DMS 273 (cell line): ENCODE data around the gene GALNT1.

ENCODE experiments used
- DNase-seq: peaks from one replicate; lab custom pipeline; 2025; ENCODE audit not compliant: unreplicated experiment; lab: John Stamatoyannopoulos, UW

GALNT1 gene

DNA sequence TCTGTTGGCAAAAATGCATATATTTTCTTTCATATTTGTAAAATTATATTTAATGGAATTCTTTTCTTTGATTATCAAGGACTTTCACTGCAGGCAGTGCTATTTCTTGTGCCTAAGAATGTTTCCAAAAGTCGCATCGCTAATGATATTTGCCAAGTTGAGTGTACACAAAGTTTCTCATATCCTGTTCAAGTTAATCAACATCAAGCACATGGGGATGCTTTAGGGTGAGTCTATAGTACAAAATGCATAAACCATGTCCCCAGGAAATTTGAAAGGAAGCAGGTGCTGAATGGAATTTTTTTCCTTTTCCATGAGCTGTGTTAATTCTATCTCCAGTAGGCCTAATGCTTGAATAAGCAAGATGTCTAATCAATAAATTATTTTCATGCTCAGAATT, 129.7 kb downstream of the GALNT1 start:
- no peak for DNase-seq

DNA sequence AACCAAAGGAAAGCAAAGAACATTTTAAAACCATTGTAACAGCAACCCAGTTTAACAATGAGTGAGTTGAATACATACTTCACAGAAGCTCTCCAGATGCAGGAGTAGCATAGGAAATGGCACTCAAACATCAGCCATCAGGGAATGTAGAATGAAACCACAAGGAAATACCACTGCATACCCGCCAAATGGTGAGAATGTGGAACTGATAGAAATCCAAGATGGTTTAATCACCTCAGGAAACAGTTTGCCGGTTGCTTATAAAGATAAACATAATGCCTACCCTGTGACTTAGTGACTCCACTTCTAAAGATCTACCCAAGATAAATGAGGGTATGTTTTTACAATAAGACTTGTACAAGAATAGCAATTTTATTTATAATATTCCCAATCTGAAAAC, 132.0 kb downstream of the GALNT1 start:
- DNase-seq: no peak

DNA sequence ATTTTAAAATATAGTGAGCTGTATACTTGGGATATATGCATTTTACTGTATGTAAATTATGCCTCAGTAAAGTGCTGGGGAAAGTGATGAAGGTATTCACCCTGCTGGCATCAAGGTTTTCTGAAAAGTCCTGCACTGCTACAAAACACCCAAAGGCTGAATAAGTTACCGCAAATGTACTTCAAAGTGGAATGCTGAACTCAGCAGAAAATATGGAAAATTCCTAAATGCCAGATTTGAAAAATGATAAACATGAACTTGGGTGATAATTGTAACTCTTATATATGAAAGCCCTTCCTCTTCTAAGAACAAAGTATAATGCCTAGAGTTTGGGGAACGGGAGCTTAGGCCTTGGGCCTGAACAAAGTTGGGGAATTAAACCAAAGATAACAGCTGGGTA, 133.0 kb downstream of the GALNT1 start:
- no peak for DNase-seq

DNA sequence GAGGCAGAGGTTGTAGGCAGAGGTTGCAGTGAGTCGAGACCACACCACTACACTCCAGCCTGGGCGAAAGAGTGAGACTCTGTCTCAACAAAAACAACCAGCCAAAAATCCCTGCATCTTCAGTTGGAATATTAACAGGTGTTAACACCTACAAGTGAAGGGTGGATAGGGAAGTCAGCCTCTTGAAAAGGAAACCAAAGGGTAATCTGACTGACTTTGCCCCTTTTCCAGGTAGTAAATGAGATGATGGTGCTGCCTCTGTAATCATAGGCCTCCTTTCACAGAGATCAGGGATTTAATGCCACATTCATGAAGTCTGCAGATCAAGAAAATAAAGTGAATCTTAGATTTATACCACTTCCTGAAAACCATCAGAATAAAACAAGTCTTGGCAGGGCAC, 133.6 kb downstream of the GALNT1 start:
- DNase-seq: no peak

DNA sequence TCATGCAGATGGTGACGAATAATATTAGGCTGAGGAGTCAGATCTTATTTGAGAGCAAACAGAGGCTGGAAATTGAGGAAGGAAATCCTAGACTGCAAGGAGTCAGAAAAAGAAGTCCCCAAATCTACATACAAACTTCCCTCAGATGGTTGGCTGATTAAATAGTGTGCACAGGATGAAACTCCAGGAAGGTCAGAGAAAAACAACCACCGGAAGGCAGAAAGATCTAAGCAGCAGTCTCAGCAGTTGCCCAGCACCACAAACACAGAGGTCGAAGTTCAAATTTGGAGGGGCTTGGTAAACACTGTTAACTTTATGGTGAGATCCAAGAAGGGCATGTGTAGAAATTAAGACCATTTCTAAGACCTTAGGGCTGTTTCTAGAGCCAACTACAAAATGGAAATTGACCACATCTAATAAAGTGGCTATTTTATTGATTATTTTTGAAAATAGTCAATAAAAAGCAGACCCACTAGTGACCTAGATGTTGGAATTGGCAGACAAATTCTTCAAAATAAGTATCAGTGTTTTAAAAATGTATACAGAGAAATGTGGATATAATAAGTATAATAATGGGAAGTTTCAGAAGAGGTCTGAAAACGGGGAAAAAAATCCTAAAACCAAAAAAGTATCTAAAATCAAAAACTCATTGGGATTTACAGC, 134.8 kb downstream of the GALNT1 start:
- DNase-seq: peak; percentile 19

DNA sequence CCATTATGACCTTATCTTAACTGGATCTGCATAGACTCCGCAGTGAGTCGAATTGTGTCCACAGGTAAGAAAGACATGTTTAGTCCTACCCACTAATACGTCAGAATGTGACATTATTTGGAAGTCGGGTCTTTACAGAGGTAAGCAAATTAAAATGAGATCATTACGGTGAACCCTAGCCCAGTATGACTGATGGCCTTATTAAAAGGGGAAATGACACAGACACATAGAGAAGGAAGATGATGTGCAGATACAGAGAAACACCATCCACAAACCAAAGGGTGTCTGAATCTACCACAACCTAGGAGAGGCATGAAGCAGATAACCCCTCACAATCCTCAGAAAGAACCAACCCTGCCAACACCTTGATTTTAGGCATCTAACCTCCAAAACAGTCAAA, 135.6 kb downstream of the GALNT1 start:
- no peak for DNase-seq

DNA sequence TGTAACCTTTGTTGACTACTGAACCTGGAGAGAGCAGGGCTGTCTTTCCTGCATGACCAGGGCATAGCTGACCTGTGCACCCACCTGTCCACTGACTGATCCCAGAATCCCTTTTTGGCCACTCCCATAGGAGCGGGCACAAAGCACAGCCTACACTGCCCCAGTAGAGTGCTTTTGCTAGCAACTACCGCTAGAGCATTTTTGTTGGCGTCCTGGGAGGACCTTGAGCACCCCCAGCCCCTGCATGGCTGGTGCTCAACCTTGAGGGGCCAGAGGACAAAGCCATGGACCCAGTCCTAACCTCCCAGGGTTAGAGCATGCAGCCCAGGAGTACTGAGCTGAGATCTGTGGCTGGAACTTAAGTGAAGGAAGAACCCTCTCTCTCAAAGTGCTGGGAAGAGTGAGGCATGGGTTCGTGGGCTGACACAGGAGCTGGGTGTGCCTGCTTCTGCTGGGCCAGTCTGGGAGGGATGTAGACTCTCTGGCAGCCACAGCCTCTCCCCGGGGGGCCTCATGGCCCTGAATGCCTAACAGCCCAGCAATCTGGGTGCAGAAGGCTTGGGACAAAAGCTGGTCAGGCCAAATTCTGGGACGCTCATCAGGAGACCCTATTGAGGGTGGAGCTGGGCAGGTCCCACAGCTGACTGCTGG, 140.0 kb downstream of the GALNT1 start:
- DNase-seq: no peak

DNA sequence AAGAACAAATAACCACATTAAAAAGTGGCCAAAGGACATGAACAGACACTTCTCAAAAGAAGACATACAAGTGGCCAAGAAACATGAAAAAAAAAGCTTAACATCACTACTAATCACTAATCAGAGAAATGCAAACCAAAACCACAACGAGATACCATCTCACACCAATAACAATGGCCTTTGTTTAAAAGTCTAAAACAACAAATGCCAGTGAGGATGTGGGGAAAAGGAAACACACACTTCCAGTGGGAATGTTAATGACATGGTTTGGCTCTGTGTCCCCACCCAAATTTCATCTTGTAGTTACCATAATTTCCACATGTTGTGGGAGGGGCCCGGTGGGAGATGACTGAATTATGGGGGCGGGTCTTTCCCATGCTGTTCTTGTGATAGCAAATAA, 147.1 kb downstream of the GALNT1 start:
- DNase-seq: no peak

DNA sequence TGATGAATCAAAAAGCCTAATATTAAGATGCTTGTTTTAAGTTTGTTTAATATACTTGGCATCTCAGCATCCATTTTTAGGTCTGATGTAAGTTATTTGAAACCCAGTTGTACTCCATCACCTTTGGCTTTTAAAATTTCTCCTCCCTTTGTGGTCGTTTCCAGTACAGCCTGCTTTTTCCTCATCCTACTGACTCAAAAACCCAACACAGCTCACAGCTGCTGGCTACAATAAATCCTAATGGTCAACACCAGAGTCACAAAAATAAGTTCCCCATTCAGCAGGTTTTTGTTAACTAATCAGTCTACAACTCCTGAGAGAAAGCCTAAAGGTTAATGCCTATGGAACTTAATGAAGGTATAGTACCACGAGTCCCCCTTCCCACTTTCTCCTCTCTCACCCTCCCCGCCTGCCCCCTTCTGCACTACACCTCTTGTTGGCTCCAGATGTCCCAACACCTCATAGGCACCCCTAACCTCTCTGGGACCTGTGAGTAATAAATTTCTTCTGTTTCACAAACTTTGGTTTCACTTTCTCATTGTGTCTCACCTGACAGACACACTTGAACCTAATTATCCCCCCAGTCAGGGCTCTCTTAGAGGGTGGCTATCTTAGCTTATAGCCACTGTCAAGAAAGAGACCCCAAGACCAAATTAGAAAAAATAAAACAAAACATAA, 148.6 kb downstream of the GALNT1 start:
- DNase-seq: no peak

DNA sequence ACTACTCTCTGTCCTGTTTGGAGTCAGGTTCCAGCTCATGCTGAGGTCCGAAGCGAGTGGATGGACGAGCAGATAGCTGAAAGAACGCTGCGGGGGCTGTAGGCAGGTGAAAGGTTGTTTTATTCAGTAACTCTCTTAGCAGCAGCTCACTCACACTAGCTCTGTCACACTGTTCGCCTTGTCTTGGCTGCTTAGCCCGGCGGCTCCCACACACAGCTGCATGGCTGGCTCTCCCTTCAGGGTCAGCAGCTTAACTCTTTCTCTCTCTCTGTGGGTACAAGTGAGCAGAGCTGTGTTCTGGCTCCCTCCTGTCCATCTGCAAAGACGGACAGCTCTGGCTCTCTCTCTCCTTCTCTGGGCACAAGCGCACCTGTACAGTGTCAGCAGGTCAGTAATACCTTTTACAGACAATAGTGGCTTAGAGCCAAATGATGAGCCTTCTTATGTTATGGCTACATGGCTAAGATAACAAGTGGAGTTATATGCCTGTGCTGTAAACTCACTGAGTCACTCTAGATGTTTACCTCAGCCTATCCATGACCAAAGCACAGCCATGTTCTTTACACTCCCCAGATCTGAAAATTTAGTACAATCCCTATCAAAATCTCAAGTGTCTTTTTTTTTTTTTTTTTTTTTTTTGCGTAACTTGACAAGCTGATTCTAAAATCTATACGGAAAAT, 149.3 kb downstream of the GALNT1 start:
- DNase-seq: no peak

DNA sequence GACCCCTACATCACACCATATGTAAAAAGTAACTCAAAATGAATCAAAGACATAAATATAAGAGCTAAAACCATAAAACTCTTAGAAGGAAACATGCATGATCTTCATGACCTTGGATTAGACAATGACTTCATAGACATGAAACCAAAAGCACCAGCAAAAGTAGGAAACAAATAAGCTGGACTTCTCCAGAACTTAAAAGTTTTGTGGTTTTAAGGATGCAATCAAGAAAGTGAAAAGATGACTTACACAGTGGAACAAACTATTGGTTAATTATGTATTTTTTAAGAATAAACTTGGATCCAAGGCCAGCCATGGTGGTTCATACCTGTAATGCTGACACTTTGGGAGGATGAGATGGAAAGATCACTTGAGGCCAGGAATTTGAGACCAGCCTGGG, 150.2 kb downstream of the GALNT1 start:
- no peak for DNase-seq

DNA sequence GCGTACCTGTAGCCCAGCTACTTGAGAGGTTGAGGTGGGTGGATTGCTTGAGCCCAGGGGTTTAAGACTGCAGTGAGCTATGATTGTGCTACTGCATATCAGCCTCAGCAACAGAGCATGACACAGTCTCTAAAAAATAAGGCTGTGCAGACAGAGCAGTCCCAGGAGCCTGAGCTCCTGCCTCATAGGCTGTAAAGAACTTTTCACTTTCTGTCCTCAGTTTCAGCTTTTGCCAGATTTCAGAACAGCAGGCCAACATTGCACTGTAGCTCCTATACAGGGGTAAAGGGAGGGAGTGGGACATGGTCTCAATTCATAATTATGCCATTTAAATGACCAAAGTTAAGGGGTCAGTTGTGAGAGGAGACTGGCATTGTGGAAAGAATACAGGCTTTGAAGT, 150.6 kb downstream of the GALNT1 start:
- no peak for DNase-seq

DNA sequence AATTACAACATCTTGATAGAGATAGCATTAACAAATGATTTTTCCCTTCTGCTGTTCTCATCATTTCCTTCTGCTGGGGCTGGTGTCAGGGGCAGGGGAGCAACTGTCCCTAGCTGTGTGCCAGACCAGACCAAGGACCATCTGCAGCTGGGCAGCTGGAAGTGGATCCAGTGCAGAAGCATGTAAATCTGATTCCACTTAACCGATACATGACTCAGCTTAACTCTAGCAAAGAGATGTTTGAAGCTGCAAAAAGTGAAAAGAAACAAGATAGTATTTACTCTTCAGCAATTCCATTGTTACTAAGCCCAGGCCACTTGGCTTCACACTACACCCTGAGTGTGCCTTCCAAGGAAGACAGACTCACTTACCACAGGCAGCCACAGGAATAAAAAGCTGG, 151.1 kb downstream of the GALNT1 start:
- DNase-seq: peak; percentile 27

DNA sequence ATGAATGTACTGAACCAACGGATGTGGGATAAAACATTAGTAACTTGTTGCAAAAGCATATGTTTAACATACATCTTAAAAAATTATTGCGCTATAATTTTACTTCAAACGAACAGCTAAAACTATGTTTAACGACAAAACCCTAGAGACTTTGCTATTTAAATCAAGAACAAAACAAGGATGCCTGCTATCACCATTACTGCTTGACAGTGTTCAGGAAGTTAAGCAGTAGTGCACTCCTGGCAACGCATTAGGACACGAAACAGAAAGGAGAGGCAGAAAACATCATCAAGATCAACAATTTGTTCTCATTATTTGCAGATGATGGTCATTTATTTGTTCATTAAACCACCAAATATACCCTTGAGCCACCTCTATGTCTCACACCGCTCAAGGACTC, 151.9 kb downstream of the GALNT1 start:
- DNase-seq: no peak

DNA sequence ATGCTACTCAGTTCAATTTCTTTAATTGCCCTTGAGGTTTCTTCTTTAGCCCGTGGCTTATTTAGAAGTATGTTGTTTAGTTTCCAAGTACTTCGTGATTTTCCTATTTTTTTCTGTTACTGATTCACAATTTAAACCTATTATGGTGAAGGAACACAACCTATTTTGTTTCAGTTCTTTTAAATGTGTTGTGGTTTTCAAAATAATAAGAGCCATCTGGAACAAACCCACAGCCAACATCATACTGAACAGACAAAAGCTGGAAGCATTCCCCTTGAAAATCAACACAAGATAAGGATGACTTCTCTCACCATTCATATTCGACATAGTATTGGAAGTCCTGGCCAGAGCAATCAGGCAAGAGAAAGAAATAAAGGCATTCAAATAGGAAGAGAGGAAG, 155.2 kb downstream of the GALNT1 start:
- DNase-seq: no peak

DNA sequence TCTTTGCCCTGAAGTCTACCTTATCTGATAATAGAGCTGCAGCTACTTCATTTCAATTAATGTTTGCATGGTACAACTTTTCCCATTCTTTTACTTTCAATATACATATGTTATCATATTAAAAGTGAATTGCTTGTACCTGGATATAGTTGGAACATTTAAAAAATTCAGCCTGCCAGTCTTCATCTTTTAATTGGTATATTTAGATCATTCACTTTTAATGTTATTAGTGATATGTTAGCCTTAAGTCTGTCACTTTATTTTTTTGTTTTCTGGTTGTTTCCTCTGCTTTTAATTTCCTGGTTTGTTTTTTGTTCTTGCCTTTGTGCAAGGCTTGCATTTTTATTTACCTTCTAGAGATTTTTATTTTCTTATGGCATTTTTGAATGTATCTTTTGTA, 158.2 kb downstream of the GALNT1 start:
- DNase-seq: no peak

DNA sequence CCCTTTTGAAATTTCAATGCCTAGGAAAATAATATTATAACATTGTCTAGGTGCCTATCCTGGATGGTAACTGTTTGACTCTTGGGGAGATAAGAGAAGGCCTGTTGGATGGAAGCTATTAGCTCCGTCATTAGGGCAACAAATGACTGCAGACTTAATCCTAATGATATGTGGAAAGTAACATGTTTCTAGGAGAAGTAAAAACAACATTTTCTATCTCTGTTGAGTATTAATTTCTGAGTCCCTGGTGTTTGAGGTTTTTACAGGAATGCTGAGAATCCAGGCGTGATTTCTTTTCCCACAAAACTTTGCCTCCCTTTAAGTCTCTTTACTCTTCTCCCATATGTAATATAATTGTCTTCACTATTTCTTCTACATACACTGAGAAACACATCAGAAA, 159.1 kb downstream of the GALNT1 start:
- no peak for DNase-seq

DNA sequence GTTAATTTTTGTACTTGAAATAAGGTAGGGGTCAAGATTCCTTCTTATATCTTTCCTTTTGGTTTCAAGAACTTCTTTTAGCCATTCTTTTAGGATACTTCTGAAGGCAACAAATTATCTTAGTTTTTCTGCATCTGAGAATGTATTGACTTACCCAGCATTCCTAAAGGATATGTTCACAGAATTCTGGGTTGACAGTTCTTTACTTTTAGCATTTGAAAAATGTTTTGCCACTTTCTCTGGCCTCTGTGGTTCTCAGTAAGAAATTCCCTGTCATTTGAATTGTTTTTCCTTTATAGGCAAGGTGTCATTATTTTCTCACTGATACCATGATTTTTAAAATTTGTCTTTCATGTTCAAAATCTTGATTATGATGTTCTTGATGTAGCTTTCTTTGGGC, 162.4 kb downstream of the GALNT1 start:
- no peak for DNase-seq

DNA sequence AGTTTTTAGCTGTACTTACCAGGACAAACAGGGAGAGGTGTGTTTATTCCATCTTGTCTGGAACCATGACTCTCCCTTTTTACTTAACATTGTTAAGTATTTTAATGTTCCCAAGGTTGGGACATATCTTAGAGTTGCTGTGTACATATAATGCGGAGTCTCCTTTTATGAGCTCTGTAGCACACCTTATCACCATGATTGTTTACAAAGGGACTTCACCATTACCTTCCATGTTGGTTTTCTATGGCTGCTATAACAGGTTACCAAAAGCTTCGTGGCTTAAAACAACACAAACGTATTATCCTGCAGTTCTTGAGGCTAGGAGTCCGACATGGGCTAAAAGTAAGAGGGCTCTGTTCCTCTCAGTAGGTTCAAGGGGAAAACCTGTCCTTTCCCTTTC, 164.3 kb downstream of the GALNT1 start:
- no peak for DNase-seq

DNA sequence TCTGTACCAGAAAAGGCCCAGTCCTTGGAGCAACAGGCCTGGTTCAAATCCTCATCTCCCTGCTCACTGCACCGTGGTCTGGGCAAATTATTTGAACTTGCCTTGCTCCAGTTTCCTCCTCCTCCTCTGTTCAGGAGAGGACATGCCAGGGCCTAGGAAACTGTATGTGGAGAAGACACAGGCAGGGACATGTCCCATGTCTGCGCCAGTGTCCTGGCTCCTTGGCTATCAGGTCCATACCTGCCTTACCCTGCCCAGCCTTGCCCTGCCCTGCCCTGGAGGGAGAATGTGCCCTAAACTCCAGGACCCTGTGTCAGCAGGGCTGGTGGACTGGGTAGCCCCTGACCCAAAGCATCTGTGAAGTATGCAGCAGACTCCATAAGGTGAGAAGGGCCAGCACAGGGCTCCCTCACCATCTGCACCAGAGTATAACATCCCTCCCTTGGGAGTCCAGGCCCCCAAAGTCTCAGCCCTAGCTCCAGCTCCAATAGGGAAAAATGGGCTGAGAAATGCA, 165.3 kb downstream of the GALNT1 start:
- peak; percentile 10 for DNase-seq

DNA sequence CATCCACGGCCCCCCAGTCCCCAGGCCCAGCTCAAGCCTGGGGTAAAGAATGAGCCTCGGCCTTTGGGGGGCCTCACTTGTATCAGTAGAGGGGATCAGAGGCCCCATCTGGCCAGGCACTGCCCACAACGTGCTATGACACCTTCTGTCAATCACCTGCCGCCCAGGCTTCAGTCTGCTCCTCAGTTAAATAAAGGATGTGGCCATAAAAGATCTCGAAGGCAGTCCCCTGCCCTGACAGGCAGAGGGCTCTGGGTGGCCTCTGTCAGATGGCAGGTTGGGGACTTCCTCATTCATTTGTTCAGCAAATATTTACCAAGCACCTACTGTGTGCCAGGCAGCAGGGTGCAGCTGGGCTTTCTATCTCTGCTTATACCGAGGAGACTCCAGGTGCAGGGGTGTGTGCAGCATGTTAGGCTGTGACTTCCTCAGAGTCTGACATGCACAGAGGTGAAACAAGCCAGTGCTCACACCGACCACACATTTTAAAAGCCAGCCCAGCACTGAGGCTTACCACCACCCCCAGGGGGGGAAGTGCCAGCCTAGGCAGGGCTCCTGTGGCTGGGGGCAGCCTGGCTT, 166.4 kb downstream of the GALNT1 start:
- no peak for DNase-seq
